ENCODE results near the gene BTG1. TPM values are rescaled to one million over a fixed set of nuclear protein-coding genes. Genes with fewer than 3 reads are reported as not detected.

The BTG1 gene
- total and polyA plus RNA-seq, 2 experiments from 2014 or later = 15.5 to 36.2 TPM

- H4K20me1 ChIP-seq (replicated peaks; ENCODE audit: insufficient read depth) = no peaks in the 10 kb centered on the region
- no peak overlapping the region for H3K4me3 ChIP-seq
- H3K27me3 ChIP-seq (ENCODE audit: insufficient read depth) = no peaks in the 10 kb centered on the region
- peak overlapping the region; percentile 83; the same call in 1 of the 2 replicates for H2AFZ ChIP-seq
- no peaks in the 10 kb centered on the region for H3K9me3 Mint-ChIP-seq
- no peaks in the 10 kb centered on the region for H3K9me2 ChIP-seq (ENCODE audit: insufficient read depth)
- DNase-seq (ENCODE audit: low spot score) (no peak), ATAC-seq (no peak)
- no peaks in the 10 kb centered on the region for H3F3A ChIP-seq (replicated peaks; ENCODE audit: low read depth)
- no peaks in the 10 kb centered on the region for H3K36me3 ChIP-seq (ENCODE audit: insufficient read depth)
- no peaks in the 10 kb centered on the region for H3K79me2 ChIP-seq (replicated peaks; ENCODE audit: insufficient read depth)
- no peak overlapping the region for H3K4me2 ChIP-seq
- peaks cover 9% of the 10 kb centered on the region for H3K4me1 Mint-ChIP-seq
- H3K27me3 Mint-ChIP-seq (ENCODE audit: insufficient read depth, low read depth, poor library complexity) = no peaks in the 10 kb centered on the region
- TF ChIP-seq ETS1 (IDR thresholded peaks at IDR 0.05) (no peak), EZH2phosphoT487 (IDR thresholded peaks at IDR 0.05; ENCODE audit: unreplicated experiment) (no peak), ZNF114 (CRISPR knock-in tag; IDR thresholded peaks at IDR 0.05) (no peak), CREB1 (CRISPR knock-in tag; IDR thresholded peaks at IDR 0.05; ENCODE audit: low read depth) (no peak), REST (IDR thresholded peaks at IDR 0.05; ENCODE audit: unreplicated experiment) (no peak), JUNB (IDR thresholded peaks at IDR 0.05; ENCODE audit: unreplicated experiment) (no peak), STAT1 (IDR thresholded peaks at IDR 0.05; ENCODE audit: unreplicated experiment) (no peak), NANOG (IDR thresholded peaks at IDR 0.05; ENCODE audit: borderline replicate concordance) (no peak), POLR2AphosphoS5 (IDR thresholded peaks at IDR 0.05; ENCODE audit: low read depth) (no peak)
- no peak overlapping the region for H3K27ac ChIP-seq (ENCODE audit: low read depth)
- H3K36me3 Mint-ChIP-seq (ENCODE audit: low read depth) = no peaks in the 10 kb centered on the region
- H3K4me1 ChIP-seq (ENCODE audit: insufficient read depth) = peaks cover 4% of the 10 kb centered on the region
- H3K27ac Mint-ChIP-seq = no peak overlapping the region
- no peak overlapping the region for H3K4me3 Mint-ChIP-seq
Measured at GRCh38 chr12:92170050-92170449, 24.4 kb upstream of the BTG1 start.

- no peaks in the 10 kb centered on the region for H3K36me3 Mint-ChIP-seq (ENCODE audit: low read depth)
- TF ChIP-seq ZNF114 (CRISPR knock-in tag; IDR thresholded peaks at IDR 0.05) = no peak
- TF ChIP-seq REST (IDR thresholded peaks at IDR 0.05; ENCODE audit: unreplicated experiment) = no peak
- TF ChIP-seq ETS1 (IDR thresholded peaks at IDR 0.05) = no peak
- no peak for TF ChIP-seq NANOG (IDR thresholded peaks at IDR 0.05; ENCODE audit: borderline replicate concordance)
- no peak for TF ChIP-seq ZNF331 (CRISPR knock-in tag; IDR thresholded peaks at IDR 0.05; ENCODE audit: low read depth)
- TF ChIP-seq JUNB (IDR thresholded peaks at IDR 0.05; ENCODE audit: unreplicated experiment) = no peak
- no peak for TF ChIP-seq STAT1 (IDR thresholded peaks at IDR 0.05; ENCODE audit: unreplicated experiment)
- TF ChIP-seq POLR2AphosphoS5 (IDR thresholded peaks at IDR 0.05; ENCODE audit: low read depth) = no peak
- H3K79me2 ChIP-seq (replicated peaks; ENCODE audit: insufficient read depth) = no peaks in the 10 kb centered on the region
- no peak overlapping the region for H3K27ac Mint-ChIP-seq
- H4K20me1 ChIP-seq (replicated peaks; ENCODE audit: insufficient read depth) = no peaks in the 10 kb centered on the region
- H3K27me3 Mint-ChIP-seq (ENCODE audit: insufficient read depth, low read depth, poor library complexity) = no peaks in the 10 kb centered on the region
- DNase-seq (ENCODE audit: low spot score) (no peak), ATAC-seq (no peak)
- no peak overlapping the region for H2AFZ ChIP-seq
- no peaks in the 10 kb centered on the region for H3K9me3 Mint-ChIP-seq
- H3K36me3 ChIP-seq (ENCODE audit: insufficient read depth) = no peaks in the 10 kb centered on the region
- no peaks in the 10 kb centered on the region for H3K27me3 ChIP-seq (ENCODE audit: insufficient read depth)
- H3K4me3 ChIP-seq = no peak overlapping the region
- H3K4me3 Mint-ChIP-seq = no peak overlapping the region
- H3K4me1 Mint-ChIP-seq = peaks cover 6% of the 10 kb centered on the region; the same call in 2 of the 3 replicates
- no peaks in the 10 kb centered on the region for H3K9me2 ChIP-seq (ENCODE audit: insufficient read depth)
- no peaks in the 10 kb centered on the region for H3F3A ChIP-seq (replicated peaks; ENCODE audit: low read depth)
- H3K4me1 ChIP-seq (ENCODE audit: insufficient read depth) = peaks cover 4% of the 10 kb centered on the region
- no peak overlapping the region for H3K27ac ChIP-seq (ENCODE audit: low read depth)
- no peak overlapping the region for H3K4me2 ChIP-seq
Measured at GRCh38 chr12:92167075-92167474, 21.4 kb upstream of the BTG1 start.

Measured in GM23338 (cell line).